GM18868 (cell line): Measurements from ENCODE around the gene RXRA.

ENCODE experiments used
- ATAC-seq: cut with Tn5 transposase; IDR thresholded peaks from one replicate; pipeline ENCODE4 v1.9.1; 2021; ENCODE audit warnings: mild to moderate bottlenecking, moderate library complexity; ENCODE audit not compliant: unreplicated experiment

RXRA gene

GRCh38 chr9:134335486-134336220, 9.4 kb downstream of the RXRA start:
- no peak for ATAC-seq

GRCh38 chr9:134336228-134336627, 10.0 kb downstream of the RXRA start:
- no peak for ATAC-seq

GRCh38 chr9:134336924-134337323, 10.7 kb downstream of the RXRA start:
- no peak for ATAC-seq

- no peak for ATAC-seq
Measured at GRCh38 chr9:134337469-134337868, 11.2 kb downstream of the RXRA start.

- no peak for ATAC-seq
Measured at GRCh38 chr9:134338394-134339182, 12.3 kb downstream of the RXRA start.

GRCh38 chr9:134339183-134339806, 13.0 kb downstream of the RXRA start:
- ATAC-seq, result no peak

- no peak for ATAC-seq
Measured at GRCh38 chr9:134340475-134341160, 14.4 kb downstream of the RXRA start.

GRCh38 chr9:134341306-134341705, 15.1 kb downstream of the RXRA start:
- ATAC-seq, result no peak

- no peak for ATAC-seq
Measured at GRCh38 chr9:134341929-134342745, 15.9 kb downstream of the RXRA start.

- no peak for ATAC-seq
Measured at GRCh38 chr9:134342746-134343115, 16.5 kb downstream of the RXRA start.

- ATAC-seq, result no peak
Measured at GRCh38 chr9:134343637-134344036, 17.4 kb downstream of the RXRA start.

- ATAC-seq, result no peak
Measured at GRCh38 chr9:134344068-134344799, 18.0 kb downstream of the RXRA start.

GRCh38 chr9:134344800-134345310, 18.6 kb downstream of the RXRA start:
- no peak for ATAC-seq

- no peak for ATAC-seq
Measured at GRCh38 chr9:134345737-134346136, 19.5 kb downstream of the RXRA start.

- no peak for ATAC-seq
Measured at GRCh38 chr9:134346151-134346550, 19.9 kb downstream of the RXRA start.

- ATAC-seq, result no peak
Measured at GRCh38 chr9:134346840-134347583, 20.8 kb downstream of the RXRA start.

- ATAC-seq, result no peak
Measured at GRCh38 chr9:134347996-134348395, 21.7 kb downstream of the RXRA start.

- ATAC-seq, result no peak
Measured at GRCh38 chr9:134348404-134349155, 22.3 kb downstream of the RXRA start.
